HepG2 (cell line): Measurements from ENCODE around the gene TNK1. TPM values are rescaled to one million over a fixed set of nuclear protein-coding genes. Genes with fewer than 3 reads are reported as not detected.

Experiments used
- ATAC-seq: fragments of 200-7000 bp; cut with Tn5 transposase; 3 replicates; pipeline ENCODE4 v1.9.1; 2020; ENCODE audit warnings: mild to moderate bottlenecking, moderate library complexity
- BruUV-seq: library from RNA; stranded (reverse); fragments of 400-500 nt; replicated peaks from 2 replicates; lab custom pipeline; 2021; lab: Mats Ljungman, UMichigan
- CTCF ChIA-PET: fragments of 300-600 bp; formaldehyde crosslinking; extraction: SDS; loops from one replicate; lab custom pipeline; 2021; ENCODE audit warnings: low total read pairs, inconsistent platforms, low intra/inter-chr PET ratio; lab: Yijun Ruan, JAX
- POLR2A ChIA-PET: fragments of 350-600 bp; sonication (Branson Sonifier 250); formaldehyde crosslinking; loops from one replicate; lab custom pipeline; 2020; ENCODE audit warnings: antibody characterized with exemption, inconsistent platforms; lab: Yijun Ruan, JAX
- DNase-seq: peaks from one replicate; pipeline ENCODE4 v3.0.0-alpha.2; 2015; ENCODE audit warnings: low spot score
- FAIRE-seq: peaks from 3 replicates; lab custom pipeline; 2011; peaks lifted over from hg19 to GRCh38; lab: Jason Lieb, UNC
- H2AFZ ChIP-seq: one replicate; pipeline ENCODE4 v1.6.1; 2011; ENCODE audit warnings: low read length, inconsistent platforms
- H3K27ac ChIP-seq: fragments of 300-600 bp; 3 replicates; pipeline ENCODE4 v1.8.0; 2011; ENCODE audit warnings: mixed run types, mild to moderate bottlenecking, mixed read lengths, low read length, inconsistent platforms; ENCODE audit not compliant: insufficient read depth; ENCODE audit errors: extremely low read length
- H3K27me3 ChIP-seq, 2 experiments: fragments of 200-600 bp in 1 of 2; 2 replicates in 1 of 2; 3 replicates in 1 of 2; pipeline versions ENCODE4 v1.6.0 to v1.8.0; 2011; ENCODE audit warnings: low read length in 2 of 2, mild to moderate bottlenecking in 2 of 2, moderate library complexity in 2 of 2, inconsistent platforms in 1 of 2; ENCODE audit not compliant: insufficient read depth in 2 of 2, control insufficient read depth in 1 of 2
- H3K36me3 ChIP-seq, 2 experiments: fragments of 200-600 bp in 1 of 2; replicated peaks in 1 of 2; 2 replicates in 1 of 2; 3 replicates in 1 of 2; pipeline versions ENCODE4 v1.5.1 to v1.8.0; 2011; ENCODE audit warnings: low read length in 2 of 2, inconsistent platforms in 1 of 2; ENCODE audit not compliant: insufficient read depth in 2 of 2, control insufficient read depth in 1 of 2
- H3K4me1 ChIP-seq: 2 replicates; pipeline ENCODE4 v1.5.1; 2012; ENCODE audit warnings: low read length, inconsistent platforms; ENCODE audit not compliant: insufficient read depth
- H3K4me2 ChIP-seq: 2 replicates; pipeline ENCODE4 v1.6.0; 2011; ENCODE audit warnings: low read depth, low read length, inconsistent platforms
- H3K4me3 ChIP-seq, 3 experiments: fragments of 200-600 bp in 1 of 3; sonication (generic), shearing (Covaris generic) in 1 of 3; replicated peaks in 1 of 3; 2 replicates each; pipeline ENCODE4 v1.5.1; 2011 to 2016; ENCODE audit warnings: low read length in 3 of 3, inconsistent platforms in 2 of 3, low read depth in 2 of 3, mild to moderate bottlenecking in 2 of 3, control low read depth in 1 of 3, mixed read lengths in 1 of 3; ENCODE audit not compliant: insufficient read depth in 1 of 3
- H3K79me2 ChIP-seq: one replicate; pipeline ENCODE4 v1.6.1; 2011; ENCODE audit warnings: low read length, inconsistent platforms; ENCODE audit not compliant: insufficient read depth
- H3K9ac ChIP-seq: 2 replicates; pipeline ENCODE4 v1.6.0; 2011; ENCODE audit warnings: mild to moderate bottlenecking, low read depth, low read length, inconsistent platforms; ENCODE audit not compliant: insufficient read depth
- H3K9me3 ChIP-seq: 2 replicates; pipeline ENCODE4 v1.5.1; 2012; ENCODE audit warnings: mild to moderate bottlenecking, low read length
- H4K20me1 ChIP-seq: 2 replicates; pipeline ENCODE4 v1.6.0; 2011; ENCODE audit warnings: inconsistent platforms, mild to moderate bottlenecking, low read length, moderate library complexity; ENCODE audit not compliant: insufficient read depth
- AGO1 ChIP-seq: fragments of 200-400 bp; formaldehyde crosslinking; IDR thresholded peaks from 2 replicates; pipeline ENCODE4 v1.6.1; 2017; ENCODE audit warnings: mild to moderate bottlenecking, low read depth, low read length, moderate library complexity; ENCODE audit not compliant: poor library complexity, severe bottlenecking
- ATF7-NPFF ChIP-seq: sonication (generic); formaldehyde crosslinking; IDR thresholded peaks from 2 replicates; pipeline ENCODE4 v1.8.1; 2023; ENCODE audit warnings: mild to moderate bottlenecking, low read depth, missing genetic modification reagents, moderate library complexity
- GLMP ChIP-seq: sonication (generic); formaldehyde crosslinking; IDR thresholded peaks from 2 replicates; pipeline ENCODE4 v1.9.0; 2021; ENCODE audit warnings: missing genetic modification reagents, mild to moderate bottlenecking, borderline replicate concordance
- KDM3A ChIP-seq: IDR thresholded peaks from 2 replicates; pipeline ENCODE4 v1.6.1; 2018; ENCODE audit warnings: low read depth, missing compliant biosample characterization
- ZMYM2 ChIP-seq: sonication (generic); formaldehyde crosslinking; IDR thresholded peaks from 2 replicates; pipeline ENCODE4 v1.8.0; 2022; ENCODE audit warnings: mild to moderate bottlenecking, missing genetic modification reagents
- ZNF230 ChIP-seq: sonication (generic); formaldehyde crosslinking; IDR thresholded peaks from 2 replicates; pipeline ENCODE4 v1.4.0; 2020; ENCODE audit warnings: mild to moderate bottlenecking, missing genetic modification reagents
- ZNF317 ChIP-seq: sonication (generic); formaldehyde crosslinking; IDR thresholded peaks from 2 replicates; pipeline ENCODE4 v1.5.0; 2020; ENCODE audit warnings: mild to moderate bottlenecking, missing genetic modification reagents
- ZNF580 ChIP-seq: IDR thresholded peaks from 2 replicates; pipeline ENCODE4 v1.6.1; 2016; ENCODE audit warnings: low read depth, borderline replicate concordance
- ZNF713 ChIP-seq: sonication (generic); formaldehyde crosslinking; IDR thresholded peaks from 2 replicates; pipeline ENCODE4 v1.4.0; 2020; ENCODE audit warnings: mild to moderate bottlenecking, missing genetic modification reagents
- WGBS: methylation state at CpG from one replicate; pipeline ENCODE4 v1.1.6; 2017; ENCODE audit warnings: low lambda C conversion rate; 5-methylcytosine and 5-hydroxymethylcytosine counted together
- in situ Hi-C: cut with HindIII; loops from 2 replicates; pipeline ENCODE4 v1.10.0; 2017; ENCODE audit warnings: low pct_unique_long_range_greater_than_20kb; ENCODE audit not compliant: extremely low pct_ligation_motif_present
- intact Hi-C: fragments of 100-400 bp; cut with micrococcal nuclease; formaldehyde crosslinking; loops from one replicate; pipeline ENCODE4 v1.10.0; 2022; ENCODE audit not compliant: unreplicated experiment
- polyA plus RNA-seq, 8 experiments: library from polyadenylated mRNA; depleted of rRNA in 3 of 8; stranded (reverse) in 7 of 8; unstranded in 1 of 8; fragments of >200 nt; fragmentation: Illumina TruSeq in 4 of 8; extraction: Trizol in 4 of 8; gene quantifications; 2 replicates each; pipeline versions ENCODE4 v1.2.1 to v1.2.3, GENCODE V29; 2011 to 2016; ENCODE audit warnings: low read depth in 4 of 8, missing spikeins in 1 of 8, mixed read lengths in 1 of 8; ENCODE audit not compliant: insufficient read depth in 1 of 8
- total RNA-seq, 5 experiments: library from RNA; depleted of rRNA; stranded (reverse); fragments of >200 nt; fragmentation: Illumina TruSeq; extraction: Trizol; gene quantifications; 2 replicates each; pipeline ENCODE4 v1.2.3, GENCODE V29; 2016; ENCODE audit warnings: low read depth in 1 of 5

Gene TNK1
- total and polyA plus RNA-seq, 2 of the 13 experiments (the other 11 are each of a cell fraction or from before 2014, with no cell fraction given) = 2.0 to 3.5 TPM

GRCh38 chr17:7356756-7357155, 24.1 kb upstream of the TNK1 start:
- POLR2A ChIA-PET = interaction anchor here (0.9 to 1.6 kb wide), 2 partner anchors 122 to 201 kb away, joined by 3 to 4 read pairs; partner anchors contain the start of gene ZBTB4
- H3K4me2 ChIP-seq = no peak overlapping the region
- WGBS = 39% methylated on average over 7 of the region's 8 CpGs
- peaks cover 0 to 11% of the 10 kb centered on the region in 2 experiments; a peak in 1 of 5 replicates for H3K27me3 ChIP-seq
- intact Hi-C loops (loop anchor here (5.0 to 10.0 kb wide), 4 partner anchors 46 to 208 kb away; partner anchors contain the start of genes POLR2A, SENP3, SLC35G6 and TMEM256), in situ Hi-C loops (loop anchor here (5.0 kb wide), 1 partner anchor 81 kb away; the partner anchor contains the start of genes FGF11 and TMEM102)
- DNase-seq (no peak), FAIRE-seq (no peak), ATAC-seq (no peak)
- H3K79me2 ChIP-seq = no peaks in the 10 kb centered on the region
- no peak overlapping the region for H3K9ac ChIP-seq
- H2AFZ ChIP-seq = no peak overlapping the region
- peaks cover 26% of the 10 kb centered on the region for H3K4me1 ChIP-seq
- BruUV-seq = no TSS peak
- no peaks in the 10 kb centered on the region for H3K36me3 ChIP-seq
- TF ChIP-seq ZNF317 (CRISPR knock-in tag) = no peak
- TF ChIP-seq ZNF713 (CRISPR knock-in tag) = no peak
- no peak for TF ChIP-seq GLMP
- no peak for TF ChIP-seq KDM3A (CRISPR knock-in tag)
- TF ChIP-seq ZNF230 (CRISPR knock-in tag) = no peak
- no peak for TF ChIP-seq ATF7-NPFF (CRISPR knock-in tag)
- TF ChIP-seq AGO1 = no peak
- no peak for TF ChIP-seq ZMYM2 (CRISPR knock-in tag)
- TF ChIP-seq ZNF580 = no peak
- H4K20me1 ChIP-seq = no peaks in the 10 kb centered on the region
- H3K9me3 ChIP-seq = no peaks in the 10 kb centered on the region
- CTCF ChIA-PET = interaction anchor here (0.7 to 2.0 kb wide), 2 partner anchors 80 to 89 kb away, joined by 3 to 11 read pairs; partner anchors contain the start of gene CHRNB1
- no peak overlapping the region for H3K27ac ChIP-seq
- H3K4me3 ChIP-seq = no peak overlapping the region
